Stomach (tissue), 9 donors: ENCODE results near the gene WLS. TPM values are rescaled to one million over a fixed set of nuclear protein-coding genes. Genes with fewer than 3 reads are reported as not detected.

Experiments
- DNase-seq, 2 donors: peaks; one replicate each; pipeline versions ENCODE4 v3.0.0 to v3.0.0-alpha.2; 2013 to 2019
- H3K27ac ChIP-seq, 5 donors: fragments of 200-600 bp in 4 of 5; sonication (generic) in 4 of 5; one replicate each; pipeline ENCODE4 v1.5.1; 2013 to 2019; ENCODE audit warnings: mild to moderate bottlenecking in 1 of 5, moderate library complexity in 1 of 5
- H3K27me3 ChIP-seq, 3 donors: fragments of 200-600 bp; sonication (generic); one replicate each; pipeline ENCODE4 v1.5.1; 2017 to 2019; ENCODE audit warnings: mixed run types in 1 of 3
- H3K36me3 ChIP-seq, 4 donors: fragments of 200-600 bp; sonication (generic); 1 replicate in 3 of 4; 2 replicates in 1 of 4; pipeline ENCODE4 v1.5.1; 2016 to 2019
- H3K4me1 ChIP-seq, 4 donors: fragments of 200-600 bp; sonication (generic); one replicate each; pipeline ENCODE4 v1.5.1; 2016 to 2019
- H3K4me3 ChIP-seq, 4 donors: fragments of 200-600 bp; sonication (generic) in 3 of 4; one replicate each; pipeline ENCODE4 v1.5.1; 2016 to 2019; ENCODE audit warnings: mild to moderate bottlenecking in 1 of 4
- H3K9me3 ChIP-seq, 4 donors: fragments of 200-600 bp; sonication (generic); one replicate each; pipeline ENCODE4 v1.5.1; 2016 to 2019
- EP300 ChIP-seq: sonication (generic); formaldehyde crosslinking; IDR thresholded peaks from one replicate; pipeline ENCODE4 v1.6.1; 2017; ENCODE audit warnings: antibody characterized with exemption
- POLR2A ChIP-seq, 4 donors: fragments of 450-650 bp; IDR thresholded peaks; one replicate each; pipeline ENCODE4 v1.6.1; 2016; ENCODE audit warnings: antibody characterized with exemption in 4 of 4, control low read depth in 2 of 4, mild to moderate bottlenecking in 1 of 4, moderate library complexity in 1 of 4
- POLR2AphosphoS5 ChIP-seq, 3 donors: sonication (generic); formaldehyde crosslinking; IDR thresholded peaks; one replicate each; pipeline ENCODE4 v1.6.1; 2016; ENCODE audit warnings: antibody characterized with exemption in 3 of 3
- WGBS, 5 donors: extraction: QIAGEN DNeasy Blood & Tissue Kit in 3 of 5; methylation state at CpG; one replicate each; pipeline versions ENCODE4 v1.1.5 to v1.1.7; 2013 to 2018; 5-methylcytosine and 5-hydroxymethylcytosine counted together
- intact Hi-C: fragments of 100-400 bp; cut with DNase I; formaldehyde crosslinking; loops from one replicate; pipeline ENCODE4 v1.15.1; 2023; ENCODE audit warnings: low total_unique reads
- polyA plus RNA-seq, 3 donors: library from polyadenylated mRNA; stranded (reverse); fragments of 200-250 nt; gene quantifications; one replicate each; pipeline ENCODE4 v1.2.3, GENCODE V29; 2013
- small RNA-seq, 4 donors: library from RNA; depleted of rRNA; stranded (forward); fragments of <200 nt; gene quantifications; one replicate each; pipeline ENCODE3, GENCODE V24; 2016
- total RNA-seq, 5 donors: library from RNA; depleted of rRNA; stranded (reverse); fragments of >200 nt; gene quantifications; one replicate each; pipeline versions ENCODE4 v1.1.0 to v1.2.3, GENCODE V29; 2014 to 2016
- TF ChIP-seq, protein P1 (sequence below), 7 experiments: fragments of 450-650 bp in 4 of 7; fragments of 200-600 bp in 3 of 7; sonication (generic) in 3 of 7; IDR thresholded peaks; one replicate each; pipeline ENCODE4 v1.5.1; 2016 to 2019; ENCODE audit warnings: antibody characterized with exemption in 7 of 7, control low read depth in 2 of 7, mild to moderate bottlenecking in 1 of 7
- donor health status: healthy with polysubstance abuse.
- donor health status: Bipolar disorder and iron deficiency.
- donor health status: healthy.

WLS gene
- total and polyA plus RNA-seq, 8 donors = 17.9 to 194 (median 66.8) TPM

DNA sequence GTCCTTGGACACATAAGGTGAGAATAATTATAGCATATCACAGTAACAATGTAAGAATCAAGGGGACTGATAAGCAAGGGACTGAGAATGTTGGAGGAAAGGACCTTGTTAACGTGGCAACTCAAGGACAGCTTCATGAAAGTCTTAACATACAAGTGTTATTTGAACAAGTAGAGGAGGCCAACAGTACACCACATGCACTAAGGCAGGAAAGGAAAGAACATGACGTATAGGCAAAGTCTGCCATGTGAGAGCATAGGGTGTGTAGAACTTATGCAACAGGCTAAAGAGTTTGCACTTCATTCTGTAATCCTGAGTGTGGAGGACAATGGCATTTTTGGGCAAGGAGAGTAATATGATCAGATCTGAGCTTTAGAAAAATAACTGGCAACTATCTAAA lies 148.6 kb downstream of the WLS start:
- Histone ChIP-seq H3K27ac (peak overlapping the region in 1 of 5 donors; percentile 22), H3K4me3 (no peak overlapping the region), H3K9me3 (peaks cover 0 to 5% (median 0%) of the 10 kb centered on the region in 4 donors), H3K36me3 (no peaks in the 10 kb centered on the region), H3K27me3 (no peaks in the 10 kb centered on the region), H3K4me1 (no peaks in the 10 kb centered on the region)
- no peak for TF ChIP-seq POLR2AphosphoS5 (IDR thresholded peaks at IDR 0.05)
- TF ChIP-seq POLR2A (IDR thresholded peaks at IDR 0.05) = no peak
- TF ChIP-seq, protein P1, sequence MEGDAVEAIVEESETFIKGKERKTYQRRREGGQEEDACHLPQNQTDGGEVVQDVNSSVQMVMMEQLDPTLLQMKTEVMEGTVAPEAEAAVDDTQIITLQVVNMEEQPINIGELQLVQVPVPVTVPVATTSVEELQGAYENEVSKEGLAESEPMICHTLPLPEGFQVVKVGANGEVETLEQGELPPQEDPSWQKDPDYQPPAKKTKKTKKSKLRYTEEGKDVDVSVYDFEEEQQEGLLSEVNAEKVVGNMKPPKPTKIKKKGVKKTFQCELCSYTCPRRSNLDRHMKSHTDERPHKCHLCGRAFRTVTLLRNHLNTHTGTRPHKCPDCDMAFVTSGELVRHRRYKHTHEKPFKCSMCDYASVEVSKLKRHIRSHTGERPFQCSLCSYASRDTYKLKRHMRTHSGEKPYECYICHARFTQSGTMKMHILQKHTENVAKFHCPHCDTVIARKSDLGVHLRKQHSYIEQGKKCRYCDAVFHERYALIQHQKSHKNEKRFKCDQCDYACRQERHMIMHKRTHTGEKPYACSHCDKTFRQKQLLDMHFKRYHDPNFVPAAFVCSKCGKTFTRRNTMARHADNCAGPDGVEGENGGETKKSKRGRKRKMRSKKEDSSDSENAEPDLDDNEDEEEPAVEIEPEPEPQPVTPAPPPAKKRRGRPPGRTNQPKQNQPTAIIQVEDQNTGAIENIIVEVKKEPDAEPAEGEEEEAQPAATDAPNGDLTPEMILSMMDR (IDR thresholded peaks at IDR 0.05) = no peak
- no peak for TF ChIP-seq EP300
- 40 to 57% (median 52%) methylated on average over 2 of the region's 2 CpGs for WGBS, 5 donors
- peak in 1 of 2 donors; percentile 22 for DNase-seq
- intact Hi-C loops = no loop called here

DNA sequence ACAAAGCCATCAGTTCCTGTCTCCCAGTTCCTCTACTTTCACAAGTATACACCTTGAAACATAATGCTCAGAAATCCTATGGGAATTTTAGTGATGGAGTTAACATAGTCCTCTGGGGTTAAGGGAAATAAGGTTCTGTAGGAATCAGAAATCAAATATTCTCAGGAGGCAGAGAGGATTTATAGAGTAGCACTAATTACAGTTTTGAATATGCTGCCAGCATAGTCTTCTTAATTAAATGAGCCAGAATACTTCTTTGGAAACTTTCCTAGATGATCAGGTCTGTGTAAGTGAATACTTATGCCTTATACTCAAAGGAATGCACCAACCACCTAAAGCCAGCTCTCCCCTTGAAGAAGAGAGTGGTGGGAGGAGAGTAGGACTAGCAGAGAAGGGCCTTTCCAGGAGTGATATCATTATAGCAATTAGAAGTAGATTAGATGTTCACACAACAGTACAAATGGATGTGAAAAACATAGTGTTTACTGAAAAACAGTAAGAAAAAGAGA lies 150.5 kb downstream of the WLS start:
- Histone ChIP-seq H3K9me3 (no peaks in the 10 kb centered on the region), H3K4me1 (no peaks in the 10 kb centered on the region), H3K36me3 (no peaks in the 10 kb centered on the region), H3K27ac (no peak overlapping the region), H3K27me3 (no peaks in the 10 kb centered on the region), H3K4me3 (no peak overlapping the region)
- TF ChIP-seq, protein P1 (IDR thresholded peaks at IDR 0.05) = no peak
- TF ChIP-seq POLR2A (IDR thresholded peaks at IDR 0.05) (no peak), EP300 (no peak), POLR2AphosphoS5 (IDR thresholded peaks at IDR 0.05) (no peak)
- intact Hi-C loops = no loop called here
- DNase-seq = no peak

DNA sequence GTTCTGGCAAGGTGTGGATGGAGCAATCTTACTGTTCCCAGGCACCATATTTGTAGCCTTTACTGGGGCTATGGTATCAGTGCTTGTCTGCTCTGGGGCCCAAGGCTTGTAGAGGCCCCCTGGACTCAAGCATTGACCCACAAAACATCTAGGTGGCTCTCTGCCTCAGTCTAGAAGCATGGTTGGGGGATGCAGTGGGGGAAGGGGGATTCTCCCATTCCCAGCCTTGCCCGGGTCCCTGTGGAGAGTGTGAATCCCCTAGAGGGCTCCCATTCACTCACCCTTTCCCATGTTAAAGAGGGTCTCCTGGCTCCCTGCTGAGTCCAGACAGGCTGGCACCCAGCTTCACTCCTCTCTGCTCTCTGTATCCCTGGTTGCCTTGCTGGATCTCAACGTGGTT lies 153.7 kb downstream of the WLS start:
- Histone ChIP-seq H3K4me1 (no peaks in the 10 kb centered on the region), H3K9me3 (peaks cover 0 to 6% (median 0%) of the 10 kb centered on the region in 4 donors), H3K27me3 (no peaks in the 10 kb centered on the region), H3K4me3 (no peak overlapping the region), H3K27ac (no peak overlapping the region), H3K36me3 (no peaks in the 10 kb centered on the region)
- DNase-seq = no peak
- TF ChIP-seq POLR2A (IDR thresholded peaks at IDR 0.05) (no peak), POLR2AphosphoS5 (IDR thresholded peaks at IDR 0.05) (no peak), EP300 (no peak)
- TF ChIP-seq, protein P1 (IDR thresholded peaks at IDR 0.05) = no peak
- intact Hi-C loops = no loop called here
- WGBS, 5 donors = 59 to 77% (median 74%) methylated on average over 2 of the region's 2 CpGs

Small RNA genes lying within 50 kb of the gene (small RNA-seq; reads per million reads assigned to genes)
- gene COX6B1P7 = 0 reads per million in 4 donors
- 3.8 to 6.3 (median 3.9) reads per million in 4 donors for gene MIR1262

Other genes with a start within 250 kb of the WLS start
- gene DIRAS3, start 181.9 kb downstream of the WLS start, total RNA-seq = 1 to 10 TPM in 3 of 5 donors, not detected in 2; 2.5 to 7.6 (median 5.9) TPM
- gene DIRAS3, start 181.9 kb downstream of the WLS start, polyA plus RNA-seq = 1 to 10 TPM; 3.1 to 6.2 (median 5.2) TPM
- gene RPE65, start 217.4 kb upstream of the WLS start, total RNA-seq = 1 to 10 TPM in 1 of 5 donors, under 1 TPM in 2, not detected in 2; 0.43 to 1.7 (median 0.58) TPM
- gene RPE65, start 217.4 kb upstream of the WLS start, polyA plus RNA-seq = under 1 TPM in 2 of 3 donors, not detected in 1; 0.03 to 0.46 TPM